ENCODE results near the gene DACH2. TPM values are rescaled to one million over a fixed set of nuclear protein-coding genes. Genes with fewer than 3 reads are reported as not detected.

DACH2 gene
- polyA plus RNA-seq, 1 donor: 0.99 TPM

DNA sequence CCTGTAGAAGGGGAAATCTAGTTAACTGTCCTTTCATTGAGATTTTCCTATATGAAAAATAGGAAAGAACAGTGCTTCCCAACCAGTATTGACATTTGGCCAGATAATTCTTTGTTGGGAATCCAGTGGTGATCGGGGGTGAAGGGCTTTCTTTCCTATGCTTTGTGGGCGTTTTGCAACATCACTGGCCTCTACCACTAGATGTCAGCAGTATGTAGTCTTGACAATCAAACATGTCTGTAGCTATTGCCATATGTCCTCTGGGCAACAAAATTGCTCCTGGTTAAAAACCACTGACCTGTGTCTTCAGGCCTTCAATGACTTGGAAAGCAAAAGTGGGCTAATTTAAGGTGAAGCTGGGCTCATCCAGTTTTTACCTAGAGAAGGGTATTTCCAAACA lies 658.5 kb downstream of the DACH2 start:
- DNase-seq (ENCODE audit: low read depth): peak; percentile 2

DNA sequence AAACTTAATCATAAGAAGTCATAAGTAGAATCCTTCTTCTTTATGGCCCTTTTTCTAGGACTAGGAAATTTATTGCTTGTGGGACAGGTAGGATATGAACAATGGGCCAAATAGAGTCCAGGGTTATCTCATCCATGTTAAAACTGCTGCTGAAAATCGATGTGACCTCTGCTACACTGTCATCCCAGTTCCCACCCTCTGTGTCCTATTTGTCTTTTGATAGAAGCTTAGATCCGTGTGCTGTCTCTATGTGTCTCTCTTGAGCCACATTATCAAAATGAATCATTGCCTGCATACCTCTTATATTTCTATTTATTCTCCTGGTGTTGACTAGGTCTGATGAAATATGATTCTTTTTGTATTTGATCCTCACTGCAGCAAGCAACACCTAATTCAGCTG lies 661.4 kb downstream of the DACH2 start:
- DNase-seq (ENCODE audit: low read depth): no peak

DNA sequence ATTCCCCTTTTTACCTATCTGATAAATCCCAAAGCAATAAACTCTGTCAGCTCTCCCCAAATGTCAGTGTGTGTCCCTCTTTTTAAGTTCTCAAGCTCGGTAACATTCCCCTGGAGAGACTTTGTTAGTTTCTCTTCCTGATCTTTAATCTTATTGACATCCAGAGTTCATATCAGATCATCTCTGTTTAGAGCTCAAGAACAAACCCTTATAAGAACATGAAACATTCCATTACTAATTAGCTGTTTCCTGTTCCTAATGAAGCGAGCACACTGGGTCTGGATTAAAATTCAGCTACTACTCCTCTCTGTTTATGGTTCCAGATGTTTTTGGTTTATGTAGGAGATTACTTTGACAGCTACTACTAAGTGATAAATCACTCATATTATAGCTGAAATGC lies 681.5 kb downstream of the DACH2 start:
- no peak for DNase-seq (ENCODE audit: low read depth)

DNA sequence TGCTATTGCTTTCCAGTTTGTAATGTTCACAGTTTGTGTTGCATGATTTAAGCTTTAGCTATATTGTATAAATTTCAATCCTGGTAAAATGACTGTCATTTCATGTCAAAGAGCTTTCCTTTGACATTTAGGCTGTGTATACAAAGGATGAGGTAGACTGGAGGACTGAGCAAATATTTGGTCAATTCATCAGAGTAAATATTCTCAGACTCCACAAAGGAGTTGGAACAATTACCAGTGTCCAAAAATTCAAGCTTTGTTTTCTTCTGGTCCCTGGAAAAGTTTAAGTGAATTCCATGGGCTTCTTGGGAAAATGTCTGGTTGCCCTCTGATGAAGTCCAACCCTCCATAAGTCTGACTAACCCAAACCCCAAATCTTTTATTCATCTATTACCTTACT lies 682.4 kb downstream of the DACH2 start:
- DNase-seq (ENCODE audit: low read depth): no peak

DNA sequence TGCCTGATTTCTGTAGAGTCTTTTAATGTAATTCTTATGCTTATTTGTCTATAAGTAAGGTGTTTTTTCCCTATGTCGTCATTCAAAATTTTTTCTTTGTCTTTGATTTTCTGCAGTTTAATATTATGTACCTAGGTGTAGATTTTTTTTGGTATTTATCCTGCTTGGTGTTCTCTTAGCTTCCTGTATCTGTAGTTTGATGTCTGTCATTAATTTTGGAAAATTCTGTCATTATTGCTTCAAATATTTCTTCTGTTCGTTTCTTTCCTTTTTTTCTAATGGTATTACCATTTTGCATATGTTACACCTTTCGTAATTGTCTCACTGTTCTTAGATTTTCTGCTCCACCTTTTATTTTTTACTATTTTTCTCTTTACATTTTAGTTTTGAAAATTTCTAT lies 696.9 kb downstream of the DACH2 start:
- no peak for DNase-seq (ENCODE audit: low read depth)

Other genes starting within 250 kb of the DACH2 start
- 13.7 TPM for gene CHM, start 100.9 kb upstream of the DACH2 start, polyA plus RNA-seq (ENCODE audit: insufficient read length)

Data from forelimb muscle (tissue), 1 donor.